ENCODE data around the gene TOB1. TPM values are rescaled to one million over a fixed set of nuclear protein-coding genes. Genes with fewer than 3 reads are reported as not detected.

Gene TOB1
- total and polyA plus RNA-seq, 2 experiments from 2014 or later: 8.4 to 93.8 TPM

GRCh38 chr17:50831471-50831928, 34.7 kb downstream of the TOB1 start:
- TF ChIP-seq EZH2 (IDR thresholded peaks at IDR 0.05; ENCODE audit: insufficient read depth, poor library complexity, severe bottlenecking) (no peak), EZH2phosphoT487 (IDR thresholded peaks at IDR 0.05; ENCODE audit: insufficient read depth, low read depth) (no peak)
- no peak overlapping the region for H3K27ac ChIP-seq
- in situ Hi-C loops (cut with MboI): no loop called here
- H3K9me3 ChIP-seq (ENCODE audit: low read depth): no peaks in the 10 kb centered on the region
- 53 to 55% methylated on average over 10 to 11 of the region's 11 CpGs for WGBS, 2 experiments (ENCODE audit: low coverage in 1 of 2, low lambda C conversion rate in 2 of 2, missing lambda C conversion rate in 2 of 2)
- no peaks in the 10 kb centered on the region for H4K20me1 ChIP-seq (ENCODE audit: insufficient read depth)
- no peak overlapping the region for H3K9ac ChIP-seq
- H3K4me3 ChIP-seq: no peak overlapping the region
- no peaks in the 10 kb centered on the region for H3K9me2 ChIP-seq (ENCODE audit: insufficient read depth)
- H2AFZ ChIP-seq: no peak overlapping the region
- H3F3A ChIP-seq (ENCODE audit: insufficient read depth): no peaks in the 10 kb centered on the region
- H3K79me2 ChIP-seq (ENCODE audit: insufficient read depth): no peaks in the 10 kb centered on the region
- no peak overlapping the region for H3K4me2 ChIP-seq (ENCODE audit: unreplicated experiment)
- DNase-seq: no peak
- peaks cover 13% of the 10 kb centered on the region for H3K27me3 ChIP-seq (replicated peaks; ENCODE audit: insufficient read depth)
- H3K4me1 ChIP-seq (ENCODE audit: insufficient read depth): no peaks in the 10 kb centered on the region
- H3K36me3 ChIP-seq (ENCODE audit: low read depth): no peaks in the 10 kb centered on the region

DNA sequence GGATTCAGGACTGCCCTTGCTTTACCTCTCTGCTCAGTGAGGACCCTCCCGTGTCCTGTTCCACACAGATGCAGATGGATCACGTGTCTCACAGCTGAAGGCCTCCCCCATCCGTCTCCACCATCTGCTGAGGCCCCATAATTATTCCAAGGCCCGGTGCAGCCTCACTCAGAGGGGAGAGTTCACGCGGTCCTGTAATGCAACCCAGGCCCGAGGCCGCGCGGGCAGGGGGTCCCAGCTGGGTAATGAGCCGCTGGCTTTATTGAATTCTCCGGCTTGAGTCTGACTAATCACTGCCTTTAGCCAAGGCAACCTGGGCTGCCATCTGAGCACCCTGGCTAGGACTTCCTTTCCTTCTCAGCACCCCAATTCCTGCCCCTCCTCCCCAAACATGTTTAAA, 35.2 kb downstream of the TOB1 start:
- TF ChIP-seq EZH2phosphoT487 (IDR thresholded peaks at IDR 0.05; ENCODE audit: insufficient read depth, low read depth): no peak
- no peak for TF ChIP-seq EZH2 (IDR thresholded peaks at IDR 0.05; ENCODE audit: insufficient read depth, poor library complexity, severe bottlenecking)
- in situ Hi-C loops (cut with MboI): no loop called here
- H3K9me2 ChIP-seq (ENCODE audit: insufficient read depth): no peaks in the 10 kb centered on the region
- H3K27me3 ChIP-seq (replicated peaks; ENCODE audit: insufficient read depth): peaks cover 13% of the 10 kb centered on the region
- no peaks in the 10 kb centered on the region for H3K4me1 ChIP-seq (ENCODE audit: insufficient read depth)
- H4K20me1 ChIP-seq (ENCODE audit: insufficient read depth): no peaks in the 10 kb centered on the region
- no peak overlapping the region for H2AFZ ChIP-seq
- H3K36me3 ChIP-seq (ENCODE audit: low read depth): no peaks in the 10 kb centered on the region
- H3K79me2 ChIP-seq (ENCODE audit: insufficient read depth): no peaks in the 10 kb centered on the region
- no peak overlapping the region for H3K4me3 ChIP-seq
- H3K9me3 ChIP-seq (ENCODE audit: low read depth): no peaks in the 10 kb centered on the region
- H3F3A ChIP-seq (ENCODE audit: insufficient read depth): no peaks in the 10 kb centered on the region
- H3K9ac ChIP-seq: no peak overlapping the region
- WGBS, 2 experiments (ENCODE audit: low coverage in 1 of 2, low lambda C conversion rate in 2 of 2, missing lambda C conversion rate in 2 of 2): 55 to 59% methylated on average over 12 of the region's 12 CpGs
- no peak for DNase-seq
- no peak overlapping the region for H3K27ac ChIP-seq
- H3K4me2 ChIP-seq (ENCODE audit: unreplicated experiment): no peak overlapping the region

GRCh38 chr17:50830352-50830751, 35.8 kb downstream of the TOB1 start:
- Histone ChIP-seq H4K20me1 (ENCODE audit: insufficient read depth) (no peaks in the 10 kb centered on the region), H2AFZ (no peak overlapping the region), H3K4me2 (ENCODE audit: unreplicated experiment) (no peak overlapping the region), H3K9me2 (ENCODE audit: insufficient read depth) (no peaks in the 10 kb centered on the region), H3K27me3 (replicated peaks; ENCODE audit: insufficient read depth) (peaks cover 12% of the 10 kb centered on the region), H3K27ac (no peak overlapping the region), H3F3A (ENCODE audit: insufficient read depth) (no peaks in the 10 kb centered on the region), H3K4me3 (no peak overlapping the region), H3K4me1 (ENCODE audit: insufficient read depth) (no peaks in the 10 kb centered on the region), H3K36me3 (ENCODE audit: low read depth) (no peaks in the 10 kb centered on the region), H3K9ac (no peak overlapping the region), H3K79me2 (ENCODE audit: insufficient read depth) (no peaks in the 10 kb centered on the region), H3K9me3 (ENCODE audit: low read depth) (no peaks in the 10 kb centered on the region)
- no peak for TF ChIP-seq EZH2phosphoT487 (IDR thresholded peaks at IDR 0.05; ENCODE audit: insufficient read depth, low read depth)
- no peak for TF ChIP-seq EZH2 (IDR thresholded peaks at IDR 0.05; ENCODE audit: insufficient read depth, poor library complexity, severe bottlenecking)
- DNase-seq: no peak
- in situ Hi-C loops (cut with MboI): no loop called here
- WGBS, 2 experiments (ENCODE audit: low coverage in 1 of 2, low lambda C conversion rate in 2 of 2, missing lambda C conversion rate in 2 of 2): 56 to 62% methylated on average over 4 to 5 of the region's 5 CpGs

DNA sequence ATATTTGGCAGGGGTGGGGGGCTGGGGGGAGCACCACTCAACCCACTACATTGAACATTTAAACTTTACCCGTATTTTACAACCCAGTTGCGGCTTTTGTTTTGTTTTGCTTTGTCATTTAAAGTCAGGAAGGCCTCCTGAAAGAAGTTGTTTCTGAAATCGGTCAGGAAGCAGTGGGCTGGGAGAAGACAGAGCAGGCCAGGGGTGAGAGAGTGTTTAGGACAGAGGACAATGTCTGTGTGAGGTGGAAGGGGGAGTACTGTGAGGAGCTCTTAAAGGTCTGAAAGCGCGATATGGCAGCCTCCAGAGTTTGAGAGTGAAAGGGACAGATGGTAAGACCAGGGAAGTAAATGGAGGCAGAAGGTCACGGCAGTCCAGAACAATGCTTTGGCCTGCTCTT, 36.8 kb downstream of the TOB1 start:
- peaks cover 2% of the 10 kb centered on the region for H3K27me3 ChIP-seq (replicated peaks; ENCODE audit: insufficient read depth)
- no peaks in the 10 kb centered on the region for H3K9me3 ChIP-seq (ENCODE audit: low read depth)
- no peak overlapping the region for H2AFZ ChIP-seq
- H3F3A ChIP-seq (ENCODE audit: insufficient read depth): no peaks in the 10 kb centered on the region
- H3K79me2 ChIP-seq (ENCODE audit: insufficient read depth): no peaks in the 10 kb centered on the region
- TF ChIP-seq EZH2phosphoT487 (IDR thresholded peaks at IDR 0.05; ENCODE audit: insufficient read depth, low read depth) (no peak), EZH2 (IDR thresholded peaks at IDR 0.05; ENCODE audit: insufficient read depth, poor library complexity, severe bottlenecking) (no peak)
- no peaks in the 10 kb centered on the region for H3K36me3 ChIP-seq (ENCODE audit: low read depth)
- no peaks in the 10 kb centered on the region for H3K4me1 ChIP-seq (ENCODE audit: insufficient read depth)
- no peak for DNase-seq
- no peak overlapping the region for H3K27ac ChIP-seq
- no peak overlapping the region for H3K4me2 ChIP-seq (ENCODE audit: unreplicated experiment)
- WGBS, 2 experiments (ENCODE audit: low coverage in 1 of 2, low lambda C conversion rate in 2 of 2, missing lambda C conversion rate in 2 of 2): 80 to 86% methylated on average over 6 of the region's 6 CpGs
- no peak overlapping the region for H3K9ac ChIP-seq
- no peak overlapping the region for H3K4me3 ChIP-seq
- in situ Hi-C loops (cut with MboI): no loop called here
- no peaks in the 10 kb centered on the region for H3K9me2 ChIP-seq (ENCODE audit: insufficient read depth)
- H4K20me1 ChIP-seq (ENCODE audit: insufficient read depth): no peaks in the 10 kb centered on the region
